Nephron progenitor cell (in vitro differentiated cells): Measurements from ENCODE around the gene ABHD14A.
"Not testable (repeated sequence)": the region's sequence is repeated elsewhere in the genome, so short reads cannot be mapped to it uniquely, and the experiment has no call there.

ENCODE experiments used
- DNase-seq: peaks from one replicate; pipeline ENCODE4 v3.0.0; 2021
- H3K27ac Mint-ChIP-seq: 2 replicates; pipeline ENCODE4 v1.8.0; 2021; ENCODE audit warnings: mild to moderate bottlenecking, moderate library complexity, mixed read lengths
- H3K27me3 Mint-ChIP-seq: 2 replicates; pipeline ENCODE4 v1.8.0; 2021; ENCODE audit warnings: mild to moderate bottlenecking, low read depth, mixed read lengths; ENCODE audit not compliant: poor library complexity
- H3K36me3 Mint-ChIP-seq: 2 replicates; pipeline ENCODE4 v1.8.0; 2021; ENCODE audit warnings: low read depth, mixed read lengths
- H3K4me1 Mint-ChIP-seq: 2 replicates; pipeline ENCODE4 v1.8.0; 2021; ENCODE audit warnings: mixed read lengths
- H3K4me3 Mint-ChIP-seq: 2 replicates; pipeline ENCODE4 v1.8.0; 2021; ENCODE audit warnings: mild to moderate bottlenecking, moderate library complexity, mixed read lengths
- H3K9me3 Mint-ChIP-seq: 2 replicates; pipeline ENCODE4 v1.8.0; 2021; ENCODE audit warnings: mild to moderate bottlenecking, moderate library complexity, mixed read lengths
- CTCF ChIP-seq: fragments of 200-600 bp; sonication (generic); IDR thresholded peaks from 2 replicates; pipeline ENCODE4 v1.5.0; 2021; ENCODE audit warnings: antibody characterized with exemption

Gene ABHD14A

DNA sequence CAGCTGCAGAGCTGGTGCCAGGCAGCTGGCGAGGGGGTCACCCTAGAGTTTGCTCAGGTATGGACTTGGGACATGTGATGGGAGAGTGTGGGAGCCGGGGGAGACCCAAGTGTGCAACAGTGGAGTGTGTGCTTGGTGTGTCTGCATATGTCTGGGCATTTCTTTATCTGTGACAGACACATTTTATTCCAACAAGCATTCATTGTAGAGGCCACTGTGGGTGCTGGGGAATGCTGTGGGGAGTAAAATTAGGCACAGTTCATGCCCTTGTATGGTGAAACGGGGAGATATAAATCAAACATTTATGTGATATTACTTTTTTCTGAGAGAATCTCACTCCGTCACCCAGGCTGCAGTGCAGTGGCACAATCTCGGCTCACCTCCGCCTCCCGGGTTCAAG, 12.7 kb downstream of the ABHD14A start:
- Mint-ChIP-seq H3K27ac (no peak overlapping the region), H3K9me3 (no peaks in the 10 kb centered on the region), H3K36me3 (peaks cover 11% of the 10 kb centered on the region), H3K4me1 (peaks cover 57% of the 10 kb centered on the region), H3K27me3 (peaks cover 2% of the 10 kb centered on the region), H3K4me3 (no peak overlapping the region)
- no peak for DNase-seq
- TF ChIP-seq CTCF: no peak

DNA sequence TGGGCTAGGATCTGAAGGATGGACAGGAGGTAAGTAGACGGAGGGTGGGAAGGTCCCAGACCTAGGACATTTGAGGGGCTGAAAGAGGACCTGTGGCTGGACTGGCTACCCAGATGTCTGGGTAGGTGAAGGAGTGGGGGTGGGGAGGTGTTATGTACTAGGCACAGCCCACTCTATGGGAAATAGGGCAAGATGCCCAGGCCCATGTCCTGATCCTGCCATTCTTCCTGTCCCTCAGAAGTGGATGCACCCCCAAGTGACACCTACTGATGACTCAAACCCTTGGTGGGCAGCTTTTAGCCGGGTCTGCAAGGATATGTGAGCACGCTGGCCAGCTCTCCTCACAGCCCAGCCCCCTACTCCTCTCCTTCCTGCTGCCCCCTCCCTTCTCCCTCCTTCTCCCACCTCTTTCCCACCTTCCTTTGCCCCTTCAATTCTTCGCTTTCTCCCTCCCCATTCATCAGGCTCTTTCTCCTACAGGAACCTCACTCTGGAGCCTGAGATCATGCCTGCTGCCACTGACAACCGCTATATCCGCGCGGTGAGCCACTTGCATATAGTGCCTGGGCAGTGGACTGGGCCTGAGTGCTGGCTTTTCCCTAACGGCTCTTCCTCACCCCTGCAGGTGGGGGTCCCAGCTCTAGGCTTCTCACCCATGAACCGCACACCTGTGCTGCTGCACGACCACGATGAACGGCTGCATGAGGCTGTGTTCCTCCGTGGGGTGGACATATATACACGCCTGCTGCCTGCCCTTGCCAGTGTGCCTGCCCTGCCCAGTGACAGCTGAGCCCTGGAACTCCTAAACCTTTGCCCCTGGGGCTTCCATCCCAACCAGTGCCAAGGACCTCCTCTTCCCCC, 13.7 kb downstream of the ABHD14A start:
- Mint-ChIP-seq H3K4me3 (no peak overlapping the region), H3K4me1 (peaks cover 56% of the 10 kb centered on the region), H3K27ac (peak overlapping the region; percentile 84), H3K36me3 (peaks cover 21% of the 10 kb centered on the region), H3K9me3 (no peaks in the 10 kb centered on the region), H3K27me3 (peaks cover 2% of the 10 kb centered on the region)
- TF ChIP-seq CTCF: no peak
- DNase-seq: no peak

DNA sequence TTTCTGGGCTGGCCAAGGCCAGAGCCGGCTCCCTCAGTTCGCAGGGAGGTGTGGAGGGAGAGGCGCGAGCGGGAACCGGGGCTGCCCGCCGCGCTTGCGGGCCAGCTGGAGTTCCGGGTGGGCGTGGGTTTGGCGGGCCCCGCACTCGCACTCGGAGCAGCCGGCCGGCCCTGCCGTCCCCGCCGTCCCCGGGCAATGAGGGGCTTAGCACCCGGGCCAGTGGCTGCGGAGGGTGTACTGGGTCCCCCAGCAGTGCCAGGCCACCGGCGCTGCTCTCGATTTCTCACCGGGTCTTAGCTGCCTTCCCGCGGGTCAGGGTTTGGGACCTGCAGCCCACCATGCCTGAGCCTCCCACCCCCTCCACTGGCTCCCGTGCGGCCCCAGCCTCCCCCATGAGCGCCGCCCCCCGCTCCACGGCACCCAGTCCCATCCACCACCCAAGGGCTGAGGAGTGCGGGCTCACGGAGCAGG, 15.7 kb downstream of the ABHD14A start:
- H3K9me3 Mint-ChIP-seq, DNase-seq, H3K27me3 Mint-ChIP-seq, H3K27ac Mint-ChIP-seq, H3K4me3 Mint-ChIP-seq: not testable (repeated sequence)
- Mint-ChIP-seq H3K36me3 (peaks cover 40% of the 10 kb centered on the region), H3K4me1 (peaks cover 57% of the 10 kb centered on the region)

DNA sequence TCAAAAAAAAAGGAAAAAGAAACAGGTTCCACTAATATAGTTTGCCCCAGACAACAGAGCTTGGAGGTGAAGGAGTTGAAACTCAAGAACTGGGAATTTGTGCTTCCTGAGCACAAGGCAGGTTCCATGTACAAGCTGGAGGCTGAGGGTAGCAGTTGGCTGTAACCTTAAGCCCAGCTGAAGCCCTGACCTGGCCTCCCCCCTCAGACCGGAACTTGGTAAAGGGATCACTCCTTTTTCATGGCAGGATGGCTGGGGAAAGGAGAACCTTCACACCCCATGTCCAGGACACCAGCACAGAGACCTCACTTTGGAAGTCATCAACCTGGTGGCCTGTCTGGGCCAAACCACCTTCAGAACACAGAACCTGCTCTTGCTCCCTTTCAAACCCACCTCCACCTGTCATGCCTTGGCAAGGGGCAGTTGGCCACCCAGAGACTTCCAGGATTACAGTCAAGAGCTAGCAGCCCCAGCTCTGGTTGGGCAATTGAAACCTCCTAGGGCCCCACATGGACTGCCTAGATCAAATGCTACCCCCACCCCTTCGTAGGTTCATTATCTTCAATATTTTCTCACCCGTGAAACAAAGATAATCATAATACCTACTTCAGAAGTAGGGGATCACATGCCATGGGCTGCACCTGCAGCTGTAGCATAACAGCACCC, 17.3 kb downstream of the ABHD14A start:
- no peak for DNase-seq
- Mint-ChIP-seq H3K9me3 (no peaks in the 10 kb centered on the region), H3K4me1 (peaks cover 69% of the 10 kb centered on the region), H3K27ac (peak overlapping the region; percentile 87), H3K36me3 (peaks cover 43% of the 10 kb centered on the region), H3K27me3 (peaks cover 2% of the 10 kb centered on the region), H3K4me3 (no peak overlapping the region)
- no peak for TF ChIP-seq CTCF

GRCh38 chr3:51993657-51994056, 18.8 kb downstream of the ABHD14A start:
- H3K27ac Mint-ChIP-seq, H3K9me3 Mint-ChIP-seq: not testable (repeated sequence)
- H3K4me1 Mint-ChIP-seq: peaks cover 66% of the 10 kb centered on the region

GRCh38 chr3:51994530-51994929, 19.7 kb downstream of the ABHD14A start:
- TF ChIP-seq CTCF: no peak
- H3K27me3 Mint-ChIP-seq: peaks cover 7% of the 10 kb centered on the region

More at GRCh38 chr3:51993657-51994056, 18.8 kb downstream of the ABHD14A start:
- peak overlapping the region; percentile 97 for H3K4me3 Mint-ChIP-seq
- DNase-seq, H3K27me3 Mint-ChIP-seq: not testable (repeated sequence)
- H3K36me3 Mint-ChIP-seq: peaks cover 43% of the 10 kb centered on the region

More at GRCh38 chr3:51994530-51994929, 19.7 kb downstream of the ABHD14A start:
- H3K9me3 Mint-ChIP-seq: no peaks in the 10 kb centered on the region
- peak overlapping the region; percentile 100 for H3K27ac Mint-ChIP-seq
- H3K36me3 Mint-ChIP-seq: peaks cover 43% of the 10 kb centered on the region
- no peak for DNase-seq
- peak overlapping the region; percentile 97 for H3K4me3 Mint-ChIP-seq
- peaks cover 63% of the 10 kb centered on the region for H3K4me1 Mint-ChIP-seq
